Gastroesophageal sphincter (tissue), 3 donors: ENCODE measurements around the gene TXNL1.

Source experiments
- CTCF ChIP-seq, 4 experiments: fragments of 200-600 bp in 2 of 4; fragments of 450-650 bp in 2 of 4; sonication (generic) in 1 of 4; IDR thresholded peaks; one replicate each; pipeline ENCODE4 v1.5.1; 2017 to 2019; ENCODE audit warnings: antibody characterized with exemption in 4 of 4, mild to moderate bottlenecking in 2 of 4, moderate library complexity in 2 of 4
- EP300 ChIP-seq: sonication (generic); formaldehyde crosslinking; IDR thresholded peaks from one replicate; pipeline ENCODE4 v1.6.1; 2017; ENCODE audit warnings: antibody characterized with exemption, mild to moderate bottlenecking
- POLR2A ChIP-seq, 2 donors: fragments of 450-650 bp; IDR thresholded peaks; one replicate each; pipeline ENCODE4 v1.6.1; 2017; ENCODE audit warnings: antibody characterized with exemption in 2 of 2, mild to moderate bottlenecking in 2 of 2, moderate library complexity in 1 of 2

GRCh38 chr18:56598422-56598821 is 40.0 kb downstream of the TXNL1 start:
- TF ChIP-seq EP300 (no peak), POLR2A (IDR thresholded peaks at IDR 0.05) (no peak), CTCF (IDR thresholded peaks at IDR 0.05) (no peak)
